ENCODE measurements around the gene TIMM17B. TPM values are rescaled to one million over a fixed set of nuclear protein-coding genes. Genes with fewer than 3 reads are reported as not detected.

Gene TIMM17B
- total RNA-seq, 2 experiments from 2014 or later: 54.2 to 58.9 TPM

DNA sequence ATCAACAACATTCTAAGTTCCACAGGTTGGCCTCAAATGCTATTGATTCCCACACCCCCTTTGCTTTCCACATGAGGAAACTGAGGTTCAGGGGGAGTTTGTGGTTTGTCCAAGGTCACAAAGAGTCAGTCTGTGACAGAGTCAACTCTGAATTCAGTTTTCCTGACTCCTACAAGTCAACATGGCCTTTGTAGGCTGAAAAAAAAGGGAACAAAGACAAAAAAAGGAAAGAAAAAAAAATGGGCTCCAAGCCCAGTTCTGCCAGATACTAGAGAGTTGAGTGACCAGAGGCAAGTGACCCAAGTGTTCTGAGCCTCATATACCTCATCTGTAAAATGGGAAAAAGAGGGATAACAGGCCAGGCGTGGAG is 37.7 kb upstream of the TIMM17B start:
- no peak for ATAC-seq
- Mint-ChIP-seq H3K9me3 (ENCODE audit: low read depth) (no peaks in the 10 kb centered on the region), H3K4me1 (peaks cover 67% of the 10 kb centered on the region), H3K36me3 (ENCODE audit: low read depth) (peaks cover 59% of the 10 kb centered on the region), H3K27me3 (no peaks in the 10 kb centered on the region), H3K4me3 (peak overlapping the region; percentile 67), H3K27ac (peak overlapping the region; percentile 96)
- intact Hi-C loops (cut with DNase I, micrococcal nuclease): loop anchor here in 1 of 2 experiments (5.0 kb wide), 3 partner anchors 198 to 337 kb away; no protein-coding TSS in a partner anchor
- DNase-seq: no peak
- POLR2A ChIA-PET: interaction anchor here (1.0 to 1.2 kb wide), 2 partner anchors 8 to 15 kb away, joined by 6 read pairs; no protein-coding TSS in a partner anchor
- CTCF ChIA-PET: interaction anchor here (1.0 kb wide), 1 partner anchor 16 kb away, joined by 5 read pairs; no protein-coding TSS in a partner anchor

- peak; percentile 53 for DNase-seq
- ATAC-seq: peak; percentile 6
- Mint-ChIP-seq H3K4me1 (peaks cover 64% of the 10 kb centered on the region), H3K27ac (peak overlapping the region; percentile 96), H3K9me3 (ENCODE audit: low read depth) (no peaks in the 10 kb centered on the region), H3K36me3 (ENCODE audit: low read depth) (peaks cover 59% of the 10 kb centered on the region), H3K27me3 (no peaks in the 10 kb centered on the region), H3K4me3 (peak overlapping the region; percentile 67)
- CTCF ChIA-PET: interaction anchor here (1.0 kb wide), 1 partner anchor 15 kb away, joined by 5 read pairs; no protein-coding TSS in a partner anchor
- intact Hi-C loops (cut with DNase I, micrococcal nuclease): loop anchor here in 1 of 2 experiments (5.0 kb wide), 3 partner anchors 197 to 338 kb away; no protein-coding TSS in a partner anchor
- POLR2A ChIA-PET: interaction anchor here (0.6 to 1.2 kb wide), 4 partner anchors 8 to 23 kb away, joined by 4 to 6 read pairs (median 5); partner anchors contain the start of genes OTUD5 and SLC35A2
These were observed 37.2 kb upstream of the TIMM17B start for GRCh38 chrX:48934581-48935300.

DNA sequence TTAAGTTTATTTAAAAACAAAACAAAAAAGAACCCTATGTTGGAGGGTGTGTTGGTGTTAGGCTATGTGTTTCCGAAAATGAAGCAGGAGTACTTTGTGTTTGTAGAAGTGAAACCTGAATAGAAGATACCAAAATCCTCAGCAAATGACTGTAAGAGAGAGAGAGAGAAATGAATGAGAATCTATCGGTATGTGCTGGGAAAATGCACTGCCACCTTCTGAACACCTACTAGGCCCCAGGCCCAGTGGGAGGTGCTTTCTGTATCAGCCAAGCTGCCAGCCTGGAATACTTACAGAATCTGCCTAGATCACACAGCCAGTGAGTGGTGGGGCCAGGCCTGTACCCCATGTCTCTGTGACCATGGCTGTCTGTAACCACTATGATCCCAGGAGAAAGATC is 36.2 kb upstream of the TIMM17B start:
- H3K27me3 Mint-ChIP-seq: no peaks in the 10 kb centered on the region
- H3K4me1 Mint-ChIP-seq: peaks cover 54% of the 10 kb centered on the region
- POLR2A ChIA-PET: interaction anchor here (1.1 kb wide), 1 partner anchor 18 kb away, joined by 3 read pairs; no protein-coding TSS in a partner anchor
- H3K36me3 Mint-ChIP-seq (ENCODE audit: low read depth): peaks cover 54% of the 10 kb centered on the region
- ATAC-seq: peak; percentile 20
- H3K4me3 Mint-ChIP-seq: peak overlapping the region; percentile 67
- peak overlapping the region; percentile 96 for H3K27ac Mint-ChIP-seq
- intact Hi-C loops (cut with DNase I, micrococcal nuclease): no loop called here
- no peaks in the 10 kb centered on the region for H3K9me3 Mint-ChIP-seq (ENCODE audit: low read depth)
- DNase-seq: peak; percentile 63
- CTCF ChIA-PET: interaction anchor here (0.6 kb wide), 1 partner anchor 12 kb away, joined by 3 read pairs; no protein-coding TSS in a partner anchor

- ChIA-PET POLR2A (no interaction called here), CTCF (no interaction called here)
- Mint-ChIP-seq H3K27ac (no peak overlapping the region), H3K4me1 (peaks cover 31% of the 10 kb centered on the region), H3K9me3 (ENCODE audit: low read depth) (no peaks in the 10 kb centered on the region), H3K36me3 (ENCODE audit: low read depth) (peaks cover 37% of the 10 kb centered on the region), H3K27me3 (no peaks in the 10 kb centered on the region), H3K4me3 (no peak overlapping the region)
- DNase-seq (no peak), ATAC-seq (no peak)
- intact Hi-C loops (cut with DNase I, micrococcal nuclease): no loop called here
These were observed 30.3 kb upstream of the TIMM17B start for GRCh38 chrX:48927736-48928382.

DNA sequence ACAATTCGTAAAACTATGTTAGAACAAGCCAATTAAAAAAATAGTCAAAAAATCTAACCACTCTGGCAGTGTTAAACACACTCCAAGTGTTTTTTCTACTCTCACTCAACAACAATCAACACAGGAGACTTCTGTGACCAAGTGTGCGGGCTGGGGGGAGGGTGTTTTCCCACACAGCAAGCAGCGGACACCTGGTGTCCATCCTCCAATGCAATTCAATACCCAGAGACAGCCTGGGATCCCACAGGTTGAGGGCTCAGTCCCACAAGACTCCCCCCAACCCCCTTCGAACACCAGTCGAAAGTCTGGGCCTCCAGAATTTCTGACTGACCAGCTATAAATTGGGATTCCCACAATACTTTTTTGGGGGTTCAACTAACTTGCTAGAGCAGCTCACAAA is 29.6 kb upstream of the TIMM17B start:
- H3K27ac Mint-ChIP-seq: peak overlapping the region; percentile 31
- H3K4me1 Mint-ChIP-seq: peaks cover 34% of the 10 kb centered on the region
- intact Hi-C loops (cut with DNase I, micrococcal nuclease): no loop called here
- ATAC-seq (no peak), DNase-seq (no peak)
- peaks cover 38% of the 10 kb centered on the region for H3K36me3 Mint-ChIP-seq (ENCODE audit: low read depth)
- no peaks in the 10 kb centered on the region for H3K9me3 Mint-ChIP-seq (ENCODE audit: low read depth)
- CTCF ChIA-PET: no interaction called here
- POLR2A ChIA-PET: no interaction called here
- H3K4me3 Mint-ChIP-seq: no peak overlapping the region
- H3K27me3 Mint-ChIP-seq: no peaks in the 10 kb centered on the region

DNA sequence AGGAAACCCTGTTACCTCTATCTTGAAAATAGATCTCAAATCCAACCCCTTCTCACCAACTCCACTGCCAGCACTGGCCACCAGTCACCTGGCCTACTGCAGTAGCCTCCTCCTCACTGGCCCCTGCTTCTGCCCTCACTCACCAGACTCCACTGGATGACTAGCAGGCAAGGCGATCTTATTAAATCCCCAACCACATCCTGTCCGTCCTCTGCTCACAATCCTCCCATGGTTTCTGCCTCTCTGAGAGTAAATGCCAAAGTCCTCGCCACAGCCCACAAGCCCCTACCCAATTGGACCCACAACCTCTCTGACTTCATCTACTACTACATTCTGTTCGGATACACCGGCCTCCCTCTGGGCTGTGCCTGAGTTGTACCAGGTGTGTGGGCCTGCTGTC is 26.7 kb upstream of the TIMM17B start:
- no peak overlapping the region for H3K4me3 Mint-ChIP-seq
- peaks cover 52% of the 10 kb centered on the region for H3K4me1 Mint-ChIP-seq
- no peaks in the 10 kb centered on the region for H3K9me3 Mint-ChIP-seq (ENCODE audit: low read depth)
- DNase-seq: no peak
- no peak for ATAC-seq
- peak overlapping the region; percentile 49 for H3K27ac Mint-ChIP-seq
- CTCF ChIA-PET: interaction anchor here (0.7 kb wide), 1 partner anchor 271 kb away, joined by 3 read pairs; no protein-coding TSS in a partner anchor
- intact Hi-C loops (cut with DNase I, micrococcal nuclease): no loop called here
- H3K27me3 Mint-ChIP-seq: no peaks in the 10 kb centered on the region
- POLR2A ChIA-PET: interaction anchor here (1.3 kb wide), 1 partner anchor 13 kb away, joined by 6 read pairs; no protein-coding TSS in a partner anchor
- H3K36me3 Mint-ChIP-seq (ENCODE audit: low read depth): peaks cover 44% of the 10 kb centered on the region

DNA sequence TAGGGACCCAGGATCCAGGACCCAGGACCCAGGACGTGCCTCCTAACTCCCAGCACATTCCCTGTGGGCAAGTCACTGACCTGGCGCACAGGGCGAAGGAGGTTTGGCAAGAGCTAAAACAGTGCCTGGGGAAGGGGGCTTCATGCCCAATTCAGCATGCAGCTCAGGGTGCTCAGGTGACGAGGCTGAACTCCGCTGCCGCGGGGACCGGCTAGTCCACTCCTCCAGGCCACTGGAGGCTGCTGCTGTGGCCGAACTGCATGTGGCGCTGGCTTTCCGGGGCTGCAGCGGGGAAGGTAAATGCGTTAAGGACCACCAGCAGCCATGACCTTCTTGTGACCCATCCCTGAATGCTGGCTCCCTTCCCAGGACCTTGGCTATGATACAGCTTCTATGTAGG is 26.2 kb upstream of the TIMM17B start:
- H3K27me3 Mint-ChIP-seq: no peaks in the 10 kb centered on the region
- DNase-seq (no peak), ATAC-seq (no peak)
- peaks cover 52% of the 10 kb centered on the region for H3K4me1 Mint-ChIP-seq
- H3K9me3 Mint-ChIP-seq (ENCODE audit: low read depth): no peaks in the 10 kb centered on the region
- ChIA-PET POLR2A (interaction anchor here (1.3 kb wide), 1 partner anchor 13 kb away, joined by 6 read pairs; no protein-coding TSS in a partner anchor), CTCF (interaction anchor here (0.7 kb wide), 2 partner anchors 244 to 271 kb away, joined by 3 read pairs; no protein-coding TSS in a partner anchor)
- H3K4me3 Mint-ChIP-seq: no peak overlapping the region
- H3K36me3 Mint-ChIP-seq (ENCODE audit: low read depth): peaks cover 46% of the 10 kb centered on the region
- peak overlapping the region; percentile 49 for H3K27ac Mint-ChIP-seq
- intact Hi-C loops (cut with DNase I, micrococcal nuclease): no loop called here

- Mint-ChIP-seq H3K27ac (peak overlapping the region; percentile 96), H3K4me3 (peak overlapping the region; percentile 97), H3K27me3 (no peaks in the 10 kb centered on the region), H3K9me3 (ENCODE audit: low read depth) (no peaks in the 10 kb centered on the region), H3K4me1 (peaks cover 49% of the 10 kb centered on the region), H3K36me3 (ENCODE audit: low read depth) (peaks cover 63% of the 10 kb centered on the region)
- ChIA-PET CTCF (interaction anchor here (0.8 to 2.5 kb wide), 3 partner anchors 17 to 270 kb away, joined by 3 to 17 read pairs (median 4); partner anchors contain the start of genes PQBP1 and TIMM17B), POLR2A (interaction anchor here (0.9 to 4.9 kb wide), 6 partner anchors 9 to 35 kb away, joined by 3 to 86 read pairs (median 8); partner anchors contain the start of gene SLC35A2)
- intact Hi-C loops (cut with DNase I, micrococcal nuclease): no loop called here
- DNase-seq (no peak), ATAC-seq (no peak)
These were observed 23.1 kb upstream of the TIMM17B start for GRCh38 chrX:48920718-48921104.

GRCh38 chrX:48919947-48920717 is 22.6 kb upstream of the TIMM17B start:
- CTCF ChIA-PET: interaction anchor here (0.5 to 2.5 kb wide), 5 partner anchors 15 to 271 kb away, joined by 3 to 17 read pairs (median 4); partner anchors contain the start of genes PQBP1 and TIMM17B
- Mint-ChIP-seq H3K9me3 (ENCODE audit: low read depth) (no peaks in the 10 kb centered on the region), H3K36me3 (ENCODE audit: low read depth) (peaks cover 63% of the 10 kb centered on the region), H3K27ac (peak overlapping the region; percentile 96), H3K4me1 (peaks cover 44% of the 10 kb centered on the region), H3K4me3 (peak overlapping the region; percentile 97), H3K27me3 (no peaks in the 10 kb centered on the region)
- POLR2A ChIA-PET: interaction anchor here (0.9 to 4.9 kb wide), 9 partner anchors 8 to 38 kb away, joined by 3 to 86 read pairs (median 8); partner anchors contain the start of genes OTUD5 and SLC35A2
- intact Hi-C loops (cut with DNase I, micrococcal nuclease): loop anchor here (1.0 to 10.0 kb wide), 11 partner anchors 17 to 1265 kb away; partner anchors contain the start of genes ELK1 (in 1 of the 2), HDAC6 (in 1 of the 2), OTUD5 (in 1 of the 2) and PLP2 (in 1 of the 2)
- peak; percentile 62 for DNase-seq
- ATAC-seq: peak; percentile 30

DNA sequence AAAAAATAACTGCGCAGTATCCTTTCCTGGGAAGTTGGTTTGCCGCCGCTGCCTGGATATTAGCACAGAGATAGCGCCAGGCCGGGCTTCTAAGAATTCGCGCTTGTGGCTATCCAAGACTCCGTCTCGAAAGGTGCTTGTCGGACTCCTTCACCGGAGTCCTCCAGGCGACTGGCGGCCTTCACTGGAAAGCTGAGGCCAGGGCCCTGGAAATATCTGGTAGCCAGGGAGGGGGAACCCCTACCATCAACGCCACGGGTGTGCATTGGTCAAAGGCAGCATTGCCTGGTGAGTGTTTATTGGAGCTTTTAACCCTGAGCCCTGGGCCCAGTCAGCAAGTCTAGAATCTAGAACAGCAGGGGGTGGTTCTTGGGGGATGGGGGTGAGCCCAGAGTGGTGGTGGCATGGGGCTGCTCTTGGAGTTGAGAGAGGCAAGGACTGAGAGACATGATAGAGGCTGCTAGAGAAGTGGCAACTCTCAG is 21.8 kb upstream of the TIMM17B start:
- POLR2A ChIA-PET: interaction anchor here (0.9 to 4.9 kb wide), 7 partner anchors 19 to 379 kb away, joined by 4 to 86 read pairs (median 8); partner anchors contain the start of gene OTUD5
- Mint-ChIP-seq H3K4me3 (peak overlapping the region; percentile 97), H3K9me3 (ENCODE audit: low read depth) (no peaks in the 10 kb centered on the region), H3K27ac (peak overlapping the region; percentile 96), H3K4me1 (peaks cover 48% of the 10 kb centered on the region), H3K27me3 (no peaks in the 10 kb centered on the region), H3K36me3 (ENCODE audit: low read depth) (peaks cover 69% of the 10 kb centered on the region)
- CTCF ChIA-PET: interaction anchor here (0.5 to 2.5 kb wide), 3 partner anchors 15 to 23 kb away, joined by 4 to 17 read pairs (median 5); no protein-coding TSS in a partner anchor
- intact Hi-C loops (cut with DNase I, micrococcal nuclease): loop anchor here (1.0 to 10.0 kb wide), 11 partner anchors 18 to 1265 kb away; partner anchors contain the start of genes ELK1 (in 1 of the 2), HDAC6 (in 1 of the 2), OTUD5 (in 1 of the 2) and PLP2 (in 1 of the 2)
- ATAC-seq: peak; percentile 42
- DNase-seq: peak; percentile 70
